NCI-H128 (cell line): Measurements from ENCODE around the gene SHROOM1.
A peak's percentile ranks its signal among the peaks of the same experiment; 100 is the strongest.
"Not testable (repeated sequence)": the region's sequence is repeated elsewhere in the genome, so short reads cannot be mapped to it uniquely, and the experiment has no call there.

ENCODE experiments used
- DNase-seq: peaks from one replicate; lab custom pipeline; 2025; ENCODE audit not compliant: unreplicated experiment; lab: John Stamatoyannopoulos, UW

Gene SHROOM1, protein sequence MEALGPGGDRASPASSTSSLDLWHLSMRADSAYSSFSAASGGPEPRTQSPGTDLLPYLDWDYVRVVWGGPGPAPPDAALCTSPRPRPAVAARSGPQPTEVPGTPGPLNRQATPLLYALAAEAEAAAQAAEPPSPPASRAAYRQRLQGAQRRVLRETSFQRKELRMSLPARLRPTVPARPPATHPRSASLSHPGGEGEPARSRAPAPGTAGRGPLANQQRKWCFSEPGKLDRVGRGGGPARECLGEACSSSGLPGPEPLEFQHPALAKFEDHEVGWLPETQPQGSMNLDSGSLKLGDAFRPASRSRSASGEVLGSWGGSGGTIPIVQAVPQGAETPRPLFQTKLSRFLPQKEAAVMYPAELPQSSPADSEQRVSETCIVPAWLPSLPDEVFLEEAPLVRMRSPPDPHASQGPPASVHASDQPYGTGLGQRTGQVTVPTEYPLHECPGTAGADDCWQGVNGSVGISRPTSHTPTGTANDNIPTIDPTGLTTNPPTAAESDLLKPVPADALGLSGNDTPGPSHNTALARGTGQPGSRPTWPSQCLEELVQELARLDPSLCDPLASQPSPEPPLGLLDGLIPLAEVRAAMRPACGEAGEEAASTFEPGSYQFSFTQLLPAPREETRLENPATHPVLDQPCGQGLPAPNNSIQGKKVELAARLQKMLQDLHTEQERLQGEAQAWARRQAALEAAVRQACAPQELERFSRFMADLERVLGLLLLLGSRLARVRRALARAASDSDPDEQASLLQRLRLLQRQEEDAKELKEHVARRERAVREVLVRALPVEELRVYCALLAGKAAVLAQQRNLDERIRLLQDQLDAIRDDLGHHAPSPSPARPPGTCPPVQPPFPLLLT

DNA sequence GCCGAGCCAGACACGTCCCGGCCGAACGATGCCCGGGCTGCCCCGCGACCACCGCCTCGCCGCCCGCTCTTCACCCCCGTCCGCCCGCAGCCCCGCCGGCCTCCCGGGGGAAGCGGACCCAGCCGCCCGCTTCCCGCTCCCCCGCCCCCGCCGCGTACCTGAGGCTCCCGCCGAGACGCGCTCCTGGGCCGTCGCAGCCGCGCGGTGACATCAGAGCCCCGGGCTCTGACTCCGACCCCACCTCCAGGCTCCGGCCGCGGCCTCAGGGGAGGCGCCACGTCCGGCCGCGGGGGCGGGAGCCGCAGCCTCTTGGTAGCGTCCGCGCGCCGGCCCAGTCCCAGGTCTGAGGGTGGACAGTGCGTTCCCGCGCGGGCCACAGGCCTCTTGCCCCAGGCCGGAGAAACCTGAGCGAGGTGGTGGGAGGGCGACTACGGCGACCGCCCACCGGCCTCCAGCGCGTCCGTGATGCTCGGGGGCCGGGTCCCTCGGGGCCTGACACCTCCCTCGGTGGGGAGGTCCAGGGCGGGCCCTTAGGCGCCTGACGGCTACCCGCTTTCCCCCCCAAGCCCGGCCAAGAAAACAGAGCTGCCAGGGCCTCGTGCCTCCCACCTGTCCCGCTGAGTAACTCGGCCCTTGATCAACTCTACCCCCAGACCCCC, at the start of gene SHROOM1:
TSS of gene SHROOM1 (minus strand) at position 212 of the 659 bp plus-strand sequence. CDS start 4,507 bp downstream, outside the sequence.
- DNase-seq = no peak

DNA sequence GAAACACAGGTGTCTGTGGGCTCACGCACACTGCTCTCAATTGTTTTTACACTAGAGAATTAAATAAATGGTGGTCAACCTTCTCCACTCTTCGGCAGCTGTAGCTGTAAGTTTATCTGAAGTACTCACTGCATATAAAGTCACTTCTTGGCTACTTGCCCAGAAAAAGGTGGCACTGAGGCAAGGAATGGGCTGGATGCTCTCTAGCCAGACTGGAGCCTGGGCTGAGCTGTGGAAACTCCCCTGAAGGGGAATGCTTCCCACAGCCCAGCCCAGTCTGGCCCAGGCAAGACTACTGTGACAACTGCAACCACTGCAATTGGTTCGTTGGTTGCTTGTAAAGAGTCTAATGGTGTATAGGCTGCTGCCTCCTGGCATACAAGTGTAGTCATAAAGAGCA, 47.5 kb upstream of the SHROOM1 start:
- DNase-seq = peak; percentile 38

DNA sequence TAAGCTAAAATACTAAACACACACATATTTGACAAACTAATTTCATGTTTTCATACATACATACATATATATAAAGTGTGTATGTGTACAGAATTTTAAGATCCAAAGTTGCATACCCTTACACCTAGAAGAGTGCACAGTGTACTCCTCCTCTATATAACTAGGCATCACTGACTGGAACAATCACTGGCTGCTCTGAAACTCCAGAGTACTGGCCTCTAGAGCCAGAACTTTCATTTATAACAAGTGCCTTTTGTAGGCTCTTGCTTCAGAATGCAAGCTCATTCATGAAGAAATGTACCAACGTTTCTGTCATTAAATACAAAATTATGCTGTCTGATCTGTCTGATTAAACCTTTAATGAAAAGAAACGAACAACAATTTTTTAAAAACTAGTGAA, 47.0 kb upstream of the SHROOM1 start:
- no peak for DNase-seq

DNA sequence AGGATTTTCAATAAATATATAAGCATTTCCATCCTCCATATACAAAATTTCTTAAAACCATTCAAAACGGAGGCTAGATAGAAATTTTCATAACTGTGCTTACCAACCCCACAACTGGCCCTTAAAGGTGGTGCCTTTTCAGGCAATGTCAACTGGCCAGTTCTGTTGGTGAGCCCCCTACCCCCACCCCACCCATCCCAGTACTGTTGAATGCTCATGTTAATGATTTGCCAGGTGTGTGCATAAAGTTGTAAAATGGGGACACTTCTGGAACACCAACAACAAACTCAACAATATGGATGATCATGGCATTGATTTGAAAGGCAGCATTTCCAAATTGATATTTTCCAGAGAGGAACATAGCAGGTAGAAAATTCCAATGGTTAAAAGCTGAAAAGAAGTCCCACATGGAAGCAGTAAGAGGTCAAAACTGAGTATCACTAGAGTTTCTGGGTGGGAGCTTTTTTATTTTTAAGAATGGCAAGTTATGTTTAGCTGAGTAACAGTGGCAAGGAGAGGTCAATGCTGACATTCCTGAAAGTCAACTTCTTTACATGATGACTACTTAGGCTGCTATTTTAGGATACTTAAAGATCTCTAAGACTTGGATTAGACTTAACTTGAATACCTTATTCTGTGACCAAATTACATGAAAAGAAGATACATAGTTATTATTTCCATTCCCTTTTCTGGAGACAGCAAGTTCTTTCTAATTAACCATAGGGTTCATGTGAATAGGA, 45.7 kb upstream of the SHROOM1 start:
- DNase-seq = no peak

DNA sequence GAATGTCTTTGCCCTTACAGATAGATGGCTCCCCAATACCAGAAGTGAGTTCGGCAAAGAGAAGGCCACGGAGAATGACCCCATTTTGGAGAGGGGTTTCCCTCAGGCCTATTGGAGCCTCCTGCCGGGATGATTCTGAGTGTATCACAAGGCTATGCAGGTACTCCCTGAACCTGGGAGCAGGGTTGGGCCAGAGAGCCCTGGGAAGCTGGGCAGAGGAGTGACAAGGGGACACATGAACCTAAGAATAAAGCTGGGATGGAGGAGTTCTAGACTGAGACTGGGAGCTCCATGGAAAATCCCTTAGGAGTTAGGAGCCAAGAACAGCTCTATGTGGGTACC, 43.5 kb upstream of the SHROOM1 start:
- no peak for DNase-seq

DNA sequence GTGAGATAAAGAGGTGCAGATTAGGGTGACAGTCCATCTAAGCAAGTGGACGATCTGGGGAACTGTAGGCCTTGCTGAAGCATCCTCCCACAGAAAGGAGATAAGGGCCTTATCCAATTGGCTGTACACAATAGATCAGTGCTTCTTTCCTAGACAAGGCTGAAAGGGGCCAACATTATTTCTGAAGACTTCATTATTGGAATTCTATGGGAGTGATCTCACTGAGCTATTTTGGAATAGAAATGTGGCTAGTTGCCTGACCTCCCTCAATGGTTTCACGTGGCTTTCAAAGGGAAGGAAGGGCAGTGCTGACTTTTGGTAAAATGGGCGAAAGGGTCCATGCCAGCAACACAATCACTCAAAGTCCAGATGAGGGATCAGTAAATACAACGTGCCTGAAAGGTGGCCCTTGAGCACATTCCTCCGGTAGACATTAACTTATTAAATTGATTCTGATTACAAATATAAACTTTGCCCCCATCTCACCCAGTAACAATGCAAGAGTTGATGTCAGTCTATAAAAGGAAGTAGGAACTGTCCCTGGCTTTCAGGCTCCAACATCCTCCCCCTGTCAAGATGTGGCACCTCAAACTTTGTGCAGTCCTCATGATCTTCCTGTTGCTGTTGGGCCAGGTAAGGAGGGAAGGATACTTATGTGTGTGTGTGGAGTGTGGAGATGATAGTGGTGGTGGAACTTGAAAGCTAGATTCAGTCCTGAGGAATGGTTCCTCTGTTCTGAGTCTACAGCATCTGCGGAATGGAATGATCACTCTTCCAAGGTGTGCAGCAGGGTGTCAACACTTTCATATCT, 42.9 kb upstream of the SHROOM1 start, which contains the start of gene LEAP2:
TSS of gene LEAP2 (plus strand) at position 550 of the 811 bp plus-strand sequence. CDS start at position 577, 27 bp downstream.
- no peak for DNase-seq

DNA sequence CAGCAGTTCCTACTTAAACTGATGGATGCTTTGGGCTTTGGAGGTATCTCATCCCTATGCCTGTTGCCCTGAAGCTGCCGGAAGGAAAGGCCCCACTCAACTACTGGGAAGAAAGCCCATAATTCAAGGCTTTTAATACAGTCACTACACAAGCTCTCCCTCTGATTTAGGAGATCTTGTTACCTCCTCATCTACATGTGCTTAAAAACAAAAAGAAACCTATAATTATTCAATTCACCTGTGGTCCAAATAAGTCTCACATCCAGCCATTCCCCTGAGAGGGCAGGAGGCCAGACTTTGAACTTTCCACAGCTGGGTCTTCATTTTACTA, 42.3 kb upstream of the SHROOM1 start:
- DNase-seq = no peak

DNA sequence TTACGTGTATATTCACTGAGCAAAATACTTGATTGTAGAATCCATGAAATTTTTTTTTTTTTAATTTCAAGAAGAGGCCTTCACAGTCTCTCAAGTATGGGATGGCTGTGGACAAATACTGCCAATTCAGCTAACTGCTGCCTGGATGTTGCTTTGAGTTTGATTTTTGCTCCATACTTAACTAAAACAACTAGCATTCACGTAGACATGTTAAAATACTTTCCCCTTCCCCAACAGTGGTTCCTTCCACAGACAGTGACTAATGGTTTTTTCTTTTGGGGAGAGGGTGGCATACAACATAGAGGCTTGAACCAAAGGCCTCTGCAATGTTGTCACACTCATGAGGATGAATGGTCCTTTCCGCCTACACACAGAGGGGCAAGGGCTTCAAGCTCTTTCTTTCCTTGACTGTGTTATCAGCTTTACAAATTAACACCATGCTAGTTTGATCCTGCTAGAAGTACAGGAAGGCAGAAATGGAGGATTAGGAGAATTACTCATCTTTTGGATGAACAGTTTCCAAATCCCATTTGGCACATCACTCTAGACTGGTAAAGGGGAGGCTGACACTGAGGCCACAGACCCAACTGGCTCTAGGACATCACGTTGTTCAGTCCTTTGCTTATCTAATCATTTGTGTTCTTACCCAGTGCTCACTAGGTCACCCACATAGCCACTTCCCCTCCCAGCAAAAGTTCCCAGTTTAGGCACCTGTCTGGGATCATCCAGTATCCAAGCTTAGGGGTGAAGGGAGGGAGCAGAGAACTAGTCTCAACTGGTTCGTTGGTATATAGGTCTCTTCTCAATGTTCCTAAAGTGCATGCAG, 41.2 kb upstream of the SHROOM1 start:
- DNase-seq = no peak

DNA sequence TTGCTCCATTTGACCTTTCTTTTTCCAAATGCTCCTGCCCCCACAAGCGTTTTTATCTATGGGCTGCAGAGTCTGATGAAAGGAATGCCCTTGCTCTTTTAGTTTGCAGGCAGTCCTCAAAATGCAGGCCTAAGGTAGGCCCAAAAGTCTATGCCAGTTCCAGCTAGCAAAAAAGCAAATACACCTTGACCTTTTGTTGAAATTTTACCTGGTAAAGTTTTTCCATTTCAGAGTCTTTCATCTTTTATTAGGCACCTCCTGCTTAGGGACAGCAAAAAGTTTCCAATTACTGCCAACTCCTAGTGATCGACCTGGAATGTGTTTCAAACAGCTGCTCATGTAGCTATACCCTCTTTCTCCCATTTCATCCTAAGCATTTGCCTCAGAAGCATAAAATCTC, 40.4 kb upstream of the SHROOM1 start:
- DNase-seq = no peak

DNA sequence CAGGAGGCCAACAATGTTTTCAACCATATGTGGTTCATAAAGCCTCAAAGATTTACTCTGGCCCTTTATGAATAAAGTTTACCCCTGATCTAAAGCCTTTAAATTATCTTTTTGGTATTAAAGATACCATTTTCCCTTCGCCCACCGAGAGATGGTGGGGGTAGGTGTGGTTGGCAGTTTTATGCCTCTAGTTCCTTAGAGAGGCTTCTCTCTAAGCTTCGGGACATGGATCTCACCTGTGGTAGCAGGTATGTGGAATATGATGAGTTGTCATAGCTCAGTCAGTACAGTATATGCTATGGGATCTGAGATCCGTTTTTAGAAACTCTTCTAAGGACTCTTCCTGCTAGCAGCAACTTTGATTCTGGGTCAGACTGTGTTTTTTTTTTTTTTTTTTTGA, 38.3 kb upstream of the SHROOM1 start:
- DNase-seq = no peak

DNA sequence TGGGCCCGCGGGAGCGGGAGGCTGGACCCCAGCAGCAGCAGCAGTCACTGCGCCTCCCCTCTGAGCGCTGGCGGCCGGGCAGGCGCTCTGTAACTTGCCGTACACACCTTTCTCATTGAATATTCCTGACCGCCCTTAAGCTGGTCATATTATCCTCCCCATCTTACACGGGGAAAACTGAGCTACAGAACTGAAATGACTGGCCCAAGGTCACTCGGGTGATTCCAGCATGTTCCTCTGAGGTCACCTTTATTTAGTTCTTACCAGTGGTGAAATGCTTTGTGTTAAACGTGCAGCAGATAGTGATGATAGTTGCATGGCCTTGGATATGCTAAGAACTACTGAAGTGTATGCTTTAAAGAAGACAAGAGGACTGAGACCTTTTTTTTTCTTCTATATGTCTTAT, 36.6 kb upstream of the SHROOM1 start:
- DNase-seq = no peak

DNA sequence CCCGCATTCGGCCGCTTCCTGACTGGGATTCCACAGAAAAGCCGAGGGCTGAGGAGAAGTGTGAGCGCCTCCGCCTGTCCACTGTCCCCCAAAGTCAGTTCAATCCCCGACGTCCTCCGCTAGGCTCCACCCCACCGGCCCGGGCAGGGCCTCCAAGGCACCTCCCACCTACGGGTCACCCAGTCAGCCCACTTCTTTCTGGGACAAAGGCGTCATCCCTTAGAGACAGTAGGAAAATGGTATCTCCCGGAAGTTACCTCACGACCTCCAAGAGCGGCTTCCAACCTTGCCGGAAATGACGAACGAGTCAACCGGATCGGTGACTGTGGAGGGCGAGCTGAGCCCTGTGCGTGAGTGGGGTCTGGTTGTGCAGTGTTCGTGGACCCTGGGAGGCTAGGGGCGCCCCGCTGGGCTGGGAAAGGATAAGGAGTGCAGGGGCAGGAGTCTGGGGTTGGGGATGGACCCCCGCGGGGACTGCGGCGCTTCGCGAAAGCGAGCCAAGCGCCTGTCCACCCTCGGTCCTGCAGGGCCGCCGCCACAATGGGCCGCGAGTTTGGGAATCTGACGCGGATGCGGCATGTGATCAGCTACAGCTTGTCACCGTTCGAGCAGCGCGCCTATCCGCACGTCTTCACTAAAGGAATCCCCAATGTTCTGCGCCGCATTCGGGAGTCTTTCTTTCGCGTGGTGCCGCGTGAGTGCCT, 36.0 kb upstream of the SHROOM1 start, which contains the start of the genes GDF9 and UQCRQ:
TSS of gene GDF9 (minus strand) at position 128 of the 704 bp plus-strand sequence. CDS start 1,936 bp downstream, outside the sequence.
TSS of gene UQCRQ (plus strand) at position 301 of the 704 bp plus-strand sequence. CDS start at position 541, 240 bp downstream.
- peak; percentile 87 for DNase-seq

DNA sequence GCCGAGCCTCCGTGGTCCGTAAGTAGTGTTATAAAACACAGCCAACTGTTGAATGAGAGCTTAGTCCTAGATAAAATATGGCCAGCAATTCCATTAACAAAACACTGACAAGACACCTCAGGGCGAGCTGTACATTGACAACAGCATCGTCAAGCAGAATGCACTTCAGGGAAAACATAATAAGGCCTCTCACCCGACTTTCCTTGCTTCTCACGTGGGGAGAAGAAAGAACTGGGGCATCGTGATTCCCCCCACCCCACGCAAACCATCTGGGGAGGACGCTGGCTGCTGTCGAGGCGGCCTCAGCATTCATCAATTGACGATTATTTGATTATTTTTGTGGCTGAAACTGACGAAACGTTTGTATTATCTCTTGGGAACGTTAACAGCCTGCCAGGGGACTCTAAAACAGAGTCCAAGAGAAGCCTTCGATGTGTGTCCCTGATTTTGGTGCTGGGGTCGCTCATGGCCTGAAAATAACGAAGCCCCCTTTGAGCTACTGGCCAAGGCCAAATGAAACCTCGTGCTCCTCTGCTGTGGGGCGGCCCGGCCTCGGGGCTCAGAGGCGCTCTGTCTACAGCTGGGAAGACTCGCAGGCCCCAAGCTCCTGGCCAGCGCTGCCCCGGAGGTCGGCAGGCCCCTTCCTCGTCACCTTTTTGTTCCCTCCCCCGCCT, 35.4 kb upstream of the SHROOM1 start:
- no peak for DNase-seq

DNA sequence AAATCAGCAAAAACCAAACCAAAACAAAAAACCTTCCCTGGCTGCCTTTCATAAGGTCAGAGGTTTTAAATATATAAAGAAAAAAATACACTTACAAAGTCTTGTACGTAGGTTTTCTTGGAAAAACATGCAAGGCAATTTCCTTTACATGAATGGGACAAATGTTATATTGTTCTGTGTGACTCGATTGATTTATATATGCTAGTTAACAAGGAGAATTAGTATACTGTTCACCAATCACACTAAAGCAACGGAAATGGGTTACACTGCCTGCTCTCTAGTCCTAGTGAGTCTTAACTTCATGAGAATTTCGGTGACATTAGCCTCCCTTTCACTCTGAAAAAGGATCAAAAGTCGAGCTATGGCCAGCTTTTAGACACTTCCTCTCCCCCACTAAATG, 30.3 kb upstream of the SHROOM1 start:
- DNase-seq = no peak

DNA sequence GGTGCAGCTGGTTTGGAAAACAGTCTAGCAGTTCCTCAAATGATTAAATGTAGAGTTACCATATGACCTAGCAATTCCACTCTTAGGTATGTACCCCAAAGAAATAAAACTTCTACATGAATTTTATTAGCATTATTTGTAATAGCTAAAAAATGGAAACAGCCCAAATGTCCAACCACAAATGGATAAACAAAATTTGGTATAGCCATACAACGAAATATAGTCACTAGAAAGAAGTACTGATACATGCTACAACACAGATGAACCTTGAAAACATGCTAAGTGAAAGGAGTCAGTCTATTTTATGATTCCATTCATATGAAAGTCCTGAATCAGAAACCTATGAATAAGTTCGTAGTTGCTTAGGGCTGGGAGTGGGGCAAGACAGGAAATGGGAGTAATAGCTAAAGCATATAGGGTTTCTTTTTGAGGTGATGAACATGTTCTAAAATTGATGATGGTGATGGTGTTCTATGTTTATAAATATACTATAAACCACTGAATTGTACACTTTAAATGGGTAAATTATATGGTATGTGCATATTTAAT, 29.5 kb upstream of the SHROOM1 start:
- no peak for DNase-seq

DNA sequence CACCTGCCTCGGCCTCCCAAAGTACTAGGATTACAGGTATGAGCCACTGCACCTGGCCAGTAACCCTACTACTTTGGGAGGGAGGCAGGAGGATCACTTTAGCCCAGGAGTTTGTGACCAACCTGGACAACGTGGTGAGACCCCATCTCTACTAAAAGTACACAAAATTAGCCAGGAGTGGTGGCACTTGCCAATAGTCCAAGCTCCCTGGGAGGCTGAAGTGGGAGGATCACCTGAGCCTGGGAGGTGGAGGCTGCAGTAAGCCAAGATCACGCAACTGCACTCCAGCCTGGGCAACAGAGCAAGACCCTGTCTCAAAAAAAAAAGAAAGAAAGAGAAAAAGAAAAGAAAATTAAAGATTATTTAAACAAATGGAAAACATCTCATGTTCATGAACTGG, 25.6 kb upstream of the SHROOM1 start:
- DNase-seq = no peak

DNA sequence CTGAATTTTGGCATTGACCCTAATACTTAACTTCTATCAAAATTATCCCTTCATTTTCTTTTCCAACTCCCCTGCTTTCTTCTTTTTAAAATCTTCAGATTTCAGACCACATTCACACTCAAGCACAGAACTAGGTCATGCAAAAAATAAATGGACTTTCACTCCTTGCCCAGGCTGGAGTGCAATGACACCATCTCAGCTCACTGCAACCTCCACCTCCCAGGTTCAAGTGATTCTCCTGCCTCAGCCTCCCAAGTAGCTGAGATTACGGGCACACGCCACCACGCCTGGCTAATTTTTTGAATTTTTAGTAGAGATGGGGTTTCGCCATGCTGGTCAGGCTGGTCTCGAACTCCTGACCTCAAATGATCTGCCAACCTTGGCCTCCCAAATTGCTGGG, 24.5 kb upstream of the SHROOM1 start:
- DNase-seq = not testable (repeated sequence)

DNA sequence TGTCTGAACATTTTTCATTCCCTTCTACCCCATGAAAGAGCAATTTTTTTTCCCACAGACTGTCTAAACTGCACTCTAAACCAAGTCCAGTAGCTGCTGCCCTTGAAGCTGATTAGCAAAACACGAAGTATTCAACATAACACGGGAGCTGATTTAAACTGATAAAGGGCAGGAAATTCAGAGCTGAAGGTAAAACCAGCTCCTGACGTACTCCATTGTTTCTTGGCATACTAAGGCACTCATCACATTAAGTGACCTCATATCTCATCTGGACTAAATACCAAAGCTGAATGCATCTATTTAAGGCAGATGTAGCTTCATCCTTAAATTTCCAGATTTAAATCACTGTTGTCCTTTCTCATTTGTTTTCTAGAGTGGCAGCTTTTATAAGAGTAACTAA, 23.9 kb upstream of the SHROOM1 start:
- no peak for DNase-seq
